ENCODE results near the gene MCIDAS. TPM values are rescaled to one million over a fixed set of nuclear protein-coding genes. Genes with fewer than 3 reads are reported as not detected.

The MCIDAS gene
- total RNA-seq, 1 experiment from 2014 or later: 4.9 TPM

- no peak for TF ChIP-seq CTCF (IDR thresholded peaks at IDR 0.05; ENCODE audit: unreplicated experiment)
- Mint-ChIP-seq H3K27ac (ENCODE audit: unreplicated experiment) (no peak overlapping the region), H3K4me3 (ENCODE audit: low read depth, unreplicated experiment) (no peak overlapping the region), H3K36me3 (ENCODE audit: insufficient read depth, unreplicated experiment) (no peaks in the 10 kb centered on the region), H3K27me3 (ENCODE audit: unreplicated experiment) (peaks cover 10% of the 10 kb centered on the region), H3K4me1 (ENCODE audit: low read depth, unreplicated experiment) (no peaks in the 10 kb centered on the region), H3K9me3 (ENCODE audit: low read depth, unreplicated experiment) (no peaks in the 10 kb centered on the region)
- BruUV-seq (replicated peaks): no TSS peak
- intact Hi-C loops (cut with micrococcal nuclease; ENCODE audit: unreplicated experiment): no loop called here
- DNase-seq: no peak
- CTCF ChIA-PET: interaction anchor here (0.7 to 1.0 kb wide), 2 partner anchors 22 to 105 kb away, joined by 3 read pairs; no protein-coding TSS in a partner anchor
Observed at GRCh38 chr5:55211184-55211874, 15.8 kb downstream of the MCIDAS start.

- BruUV-seq (replicated peaks): no TSS peak
- Mint-ChIP-seq H3K4me3 (ENCODE audit: low read depth, unreplicated experiment) (no peak overlapping the region), H3K9me3 (ENCODE audit: low read depth, unreplicated experiment) (peaks cover 2% of the 10 kb centered on the region), H3K4me1 (ENCODE audit: low read depth, unreplicated experiment) (no peaks in the 10 kb centered on the region), H3K27me3 (ENCODE audit: unreplicated experiment) (peaks cover 22% of the 10 kb centered on the region), H3K36me3 (ENCODE audit: insufficient read depth, unreplicated experiment) (no peaks in the 10 kb centered on the region), H3K27ac (ENCODE audit: unreplicated experiment) (no peak overlapping the region)
- CTCF ChIA-PET: interaction anchor here (0.7 kb wide), 1 partner anchor 26 kb away, joined by 3 read pairs; no protein-coding TSS in a partner anchor
- intact Hi-C loops (cut with micrococcal nuclease; ENCODE audit: unreplicated experiment): no loop called here
- no peak for TF ChIP-seq CTCF (IDR thresholded peaks at IDR 0.05; ENCODE audit: unreplicated experiment)
- no peak for DNase-seq
Observed at GRCh38 chr5:55205001-55205400, 22.1 kb downstream of the MCIDAS start.

GRCh38 chr5:55191165-55191564, 36.0 kb downstream of the MCIDAS start:
- H3K36me3 Mint-ChIP-seq (ENCODE audit: insufficient read depth, unreplicated experiment): no peaks in the 10 kb centered on the region
- TF ChIP-seq CTCF (IDR thresholded peaks at IDR 0.05; ENCODE audit: unreplicated experiment): no peak
- no peaks in the 10 kb centered on the region for H3K4me1 Mint-ChIP-seq (ENCODE audit: low read depth, unreplicated experiment)
- no TSS peak for BruUV-seq (replicated peaks)
- no peak overlapping the region for H3K4me3 Mint-ChIP-seq (ENCODE audit: low read depth, unreplicated experiment)
- peaks cover 18% of the 10 kb centered on the region for H3K27me3 Mint-ChIP-seq (ENCODE audit: unreplicated experiment)
- CTCF ChIA-PET: no interaction called here
- H3K9me3 Mint-ChIP-seq (ENCODE audit: low read depth, unreplicated experiment): no peaks in the 10 kb centered on the region
- DNase-seq: no peak
- intact Hi-C loops (cut with micrococcal nuclease; ENCODE audit: unreplicated experiment): no loop called here
- no peak overlapping the region for H3K27ac Mint-ChIP-seq (ENCODE audit: unreplicated experiment)

- Mint-ChIP-seq H3K27ac (ENCODE audit: unreplicated experiment) (no peak overlapping the region), H3K27me3 (ENCODE audit: unreplicated experiment) (peaks cover 27% of the 10 kb centered on the region), H3K4me3 (ENCODE audit: low read depth, unreplicated experiment) (no peak overlapping the region), H3K4me1 (ENCODE audit: low read depth, unreplicated experiment) (no peaks in the 10 kb centered on the region), H3K9me3 (ENCODE audit: low read depth, unreplicated experiment) (no peaks in the 10 kb centered on the region), H3K36me3 (ENCODE audit: insufficient read depth, unreplicated experiment) (no peaks in the 10 kb centered on the region)
- CTCF ChIA-PET: interaction anchor here (0.5 to 1.5 kb wide), 2 partner anchors 29 to 177 kb away, joined by 3 to 4 read pairs; partner anchors contain the start of gene GPX8
- intact Hi-C loops (cut with micrococcal nuclease; ENCODE audit: unreplicated experiment): loop anchor here (5.0 kb wide), 2 partner anchors 43 to 503 kb away; partner anchors contain the start of gene CCNO
- TF ChIP-seq CTCF (IDR thresholded peaks at IDR 0.05; ENCODE audit: unreplicated experiment): no peak
- no peak for DNase-seq
- BruUV-seq (replicated peaks): no TSS peak
Observed at GRCh38 chr5:55188656-55189540, 38.2 kb downstream of the MCIDAS start.

All from Calu3 (cell line).